Pancreas (tissue), 10 donors: ENCODE measurements around the gene RUNDC3A. TPM values are rescaled to one million over a fixed set of nuclear protein-coding genes. Genes with fewer than 3 reads are reported as not detected.

Experiments used
- ATAC-seq, 4 donors: fragments of 200-7000 bp; cut with Tn5 transposase; one replicate each; pipeline versions ENCODE4 v1.8.0 to v1.9.1; 2020; ENCODE audit warnings: mild to moderate bottlenecking in 4 of 4, moderate library complexity in 4 of 4
- DNase-seq, 6 donors: peaks; one replicate each; pipeline ENCODE4 v3.0.0-alpha.2; 2020
- FAIRE-seq: peaks from 2 replicates; lab custom pipeline; 2012; peaks lifted over from hg19 to GRCh38; lab: Jason Lieb, UNC
- H3K27ac ChIP-seq, 4 donors: fragments of 200-600 bp; sonication (generic); 1 replicate in 3 of 4; 2 replicates in 1 of 4; pipeline versions ENCODE4 v1.5.0 to v1.8.0; 2020
- H3K27me3 ChIP-seq, 4 donors: fragments of 200-600 bp; one replicate each; pipeline ENCODE4 v1.8.0; 2021
- H3K36me3 ChIP-seq, 3 donors: fragments of 200-600 bp; sonication (generic) in 1 of 3; one replicate each; pipeline versions ENCODE4 v1.5.0 to v1.8.0; 2020 to 2021
- H3K4me1 ChIP-seq, 3 donors: fragments of 200-600 bp; one replicate each; pipeline ENCODE4 v1.8.0; 2021
- H3K4me3 ChIP-seq, 4 donors: fragments of 200-600 bp; sonication (generic) in 2 of 4; one replicate each; pipeline versions ENCODE4 v1.5.0 to v1.8.0; 2020 to 2021
- H3K9me3 ChIP-seq, 4 donors: fragments of 200-600 bp; one replicate each; pipeline ENCODE4 v1.8.0; 2021
- WGBS, 2 donors: extraction: QIAGEN DNeasy Blood & Tissue Kit; methylation state at CpG; one replicate each; pipeline ENCODE4 v1.1.7; 2013; 5-methylcytosine and 5-hydroxymethylcytosine counted together
- intact Hi-C, 3 donors: fragments of 100-400 bp; cut with DNase I; formaldehyde crosslinking; loops; one replicate each; pipeline versions ENCODE4 v1.11.1 to v1.14.2; 2022
- polyA plus RNA-seq, 2 donors: library from polyadenylated mRNA; stranded (reverse); fragments of 200-250 nt; gene quantifications; one replicate each; pipeline ENCODE4 v1.2.3, GENCODE V29; 2013
- total RNA-seq, 6 donors: library from RNA; stranded (reverse); fragmentation: NEBNext Ultra II Directional in 4 of 6; extraction: Animal tissue kit (Norgen Biotek cat#: 25700) in 4 of 6; gene quantifications; one replicate each; pipeline versions ENCODE4 v1.2.1 to v1.2.4, GENCODE V29; 2021 to 2023
- TF ChIP-seq, protein P1 (sequence below), 4 donors: fragments of 200-600 bp; sonication (generic) in 3 of 4; IDR thresholded peaks; one replicate each; pipeline versions ENCODE4 v1.5.0 to v1.8.0; 2021; ENCODE audit warnings: antibody characterized with exemption in 4 of 4
- donor health status: healthy with polysubstance abuse.
- donor health status: DM: no; HTN: no; CAD: no; lungs with moderate emphysema.
- donor health status: DM: no; HTN: no; CAD: no.
- donor health status: control.
- donor health status: control.
- donor health status: Bipolar disorder and iron deficiency.
- donor health status: DM: yes; HTN: yes; CAD: no.
- donor health status: DM: no; HTN: no; CAD: no.
- donor health status: DM: no; HTN: no; CAD: no.
- donor health status: DM: yes; HTN: yes; CAD: no.

The RUNDC3A gene
- total and polyA plus RNA-seq, 8 donors: 0.56 to 59.4 (median 4.1) TPM

DNA sequence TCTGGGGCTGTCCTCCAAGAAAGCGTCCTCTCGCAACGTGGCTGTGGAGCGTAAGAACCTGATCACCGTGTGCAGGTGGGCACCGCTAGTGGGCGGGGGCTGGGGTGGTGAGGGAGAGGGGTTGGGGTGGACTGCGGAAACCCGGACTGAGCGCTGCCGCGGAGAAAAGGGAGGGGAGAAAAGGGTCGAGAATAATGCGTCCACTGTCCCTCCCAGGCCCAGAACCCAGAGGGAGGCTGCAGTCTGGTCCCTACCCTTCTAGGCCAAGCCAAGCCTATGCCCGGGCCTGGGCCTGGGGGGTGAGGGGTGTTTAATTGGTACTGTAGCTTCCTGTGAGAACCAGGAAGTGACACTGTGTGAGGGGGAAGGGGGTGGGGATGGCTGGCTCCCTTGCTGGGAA, 464 bp downstream of the RUNDC3A start:
- H3K9me3 ChIP-seq: no peaks in the 10 kb centered on the region
- intact Hi-C loops: no loop called here
- H3K27ac ChIP-seq: no peak overlapping the region
- peak overlapping the region in 2 of 4 donors; percentile 52 to 53 for H3K4me3 ChIP-seq
- peaks cover 6 to 8% (median 6%) of the 10 kb centered on the region in 3 donors for H3K4me1 ChIP-seq
- TF ChIP-seq, protein P1, sequence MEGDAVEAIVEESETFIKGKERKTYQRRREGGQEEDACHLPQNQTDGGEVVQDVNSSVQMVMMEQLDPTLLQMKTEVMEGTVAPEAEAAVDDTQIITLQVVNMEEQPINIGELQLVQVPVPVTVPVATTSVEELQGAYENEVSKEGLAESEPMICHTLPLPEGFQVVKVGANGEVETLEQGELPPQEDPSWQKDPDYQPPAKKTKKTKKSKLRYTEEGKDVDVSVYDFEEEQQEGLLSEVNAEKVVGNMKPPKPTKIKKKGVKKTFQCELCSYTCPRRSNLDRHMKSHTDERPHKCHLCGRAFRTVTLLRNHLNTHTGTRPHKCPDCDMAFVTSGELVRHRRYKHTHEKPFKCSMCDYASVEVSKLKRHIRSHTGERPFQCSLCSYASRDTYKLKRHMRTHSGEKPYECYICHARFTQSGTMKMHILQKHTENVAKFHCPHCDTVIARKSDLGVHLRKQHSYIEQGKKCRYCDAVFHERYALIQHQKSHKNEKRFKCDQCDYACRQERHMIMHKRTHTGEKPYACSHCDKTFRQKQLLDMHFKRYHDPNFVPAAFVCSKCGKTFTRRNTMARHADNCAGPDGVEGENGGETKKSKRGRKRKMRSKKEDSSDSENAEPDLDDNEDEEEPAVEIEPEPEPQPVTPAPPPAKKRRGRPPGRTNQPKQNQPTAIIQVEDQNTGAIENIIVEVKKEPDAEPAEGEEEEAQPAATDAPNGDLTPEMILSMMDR (IDR thresholded peaks at IDR 0.05): no peak
- FAIRE-seq (no peak), ATAC-seq (peak in 2 of 4 donors; percentile 24 to 53), DNase-seq (peak in 1 of 6 donors; percentile 46)
- 18 to 26% methylated on average over 15 of the region's 15 CpGs for WGBS, 2 donors
- H3K36me3 ChIP-seq: no peaks in the 10 kb centered on the region
- no peaks in the 10 kb centered on the region for H3K27me3 ChIP-seq

GRCh38 chr17:44309472-44309871, 1.1 kb downstream of the RUNDC3A start:
- no peak for FAIRE-seq
- intact Hi-C loops: no loop called here
- whole genome bisulfite sequencing, 2 donors: 74 to 92% methylated on average over 5 of the region's 5 CpGs

GRCh38 chr17:44310188-44310587, 1.8 kb downstream of the RUNDC3A start:
- DNase-seq: no peak
- WGBS, 2 donors: 92 to 100% methylated on average over 2 of the region's 2 CpGs
- ATAC-seq: no peak
- Histone ChIP-seq H3K27ac (no peak overlapping the region), H3K4me3 (no peak overlapping the region), H3K27me3 (no peaks in the 10 kb centered on the region), H3K4me1 (peaks cover 6 to 8% (median 6%) of the 10 kb centered on the region in 3 donors), H3K36me3 (no peaks in the 10 kb centered on the region), H3K9me3 (no peaks in the 10 kb centered on the region)
- intact Hi-C loops: no loop called here
- FAIRE-seq: no peak
- TF ChIP-seq, protein P1 (IDR thresholded peaks at IDR 0.05): no peak

More at GRCh38 chr17:44309472-44309871, 1.1 kb downstream of the RUNDC3A start:
- H3K27ac ChIP-seq: no peak overlapping the region
- TF ChIP-seq, protein P1 (IDR thresholded peaks at IDR 0.05): no peak
- H3K27me3 ChIP-seq: no peaks in the 10 kb centered on the region
- H3K9me3 ChIP-seq: no peaks in the 10 kb centered on the region
- ATAC-seq: no peak
- DNase-seq: no peak
- peak overlapping the region in 1 of 4 donors; percentile 52 for H3K4me3 ChIP-seq
- H3K36me3 ChIP-seq: no peaks in the 10 kb centered on the region
- H3K4me1 ChIP-seq: peaks cover 6 to 8% (median 6%) of the 10 kb centered on the region in 3 donors

DNA sequence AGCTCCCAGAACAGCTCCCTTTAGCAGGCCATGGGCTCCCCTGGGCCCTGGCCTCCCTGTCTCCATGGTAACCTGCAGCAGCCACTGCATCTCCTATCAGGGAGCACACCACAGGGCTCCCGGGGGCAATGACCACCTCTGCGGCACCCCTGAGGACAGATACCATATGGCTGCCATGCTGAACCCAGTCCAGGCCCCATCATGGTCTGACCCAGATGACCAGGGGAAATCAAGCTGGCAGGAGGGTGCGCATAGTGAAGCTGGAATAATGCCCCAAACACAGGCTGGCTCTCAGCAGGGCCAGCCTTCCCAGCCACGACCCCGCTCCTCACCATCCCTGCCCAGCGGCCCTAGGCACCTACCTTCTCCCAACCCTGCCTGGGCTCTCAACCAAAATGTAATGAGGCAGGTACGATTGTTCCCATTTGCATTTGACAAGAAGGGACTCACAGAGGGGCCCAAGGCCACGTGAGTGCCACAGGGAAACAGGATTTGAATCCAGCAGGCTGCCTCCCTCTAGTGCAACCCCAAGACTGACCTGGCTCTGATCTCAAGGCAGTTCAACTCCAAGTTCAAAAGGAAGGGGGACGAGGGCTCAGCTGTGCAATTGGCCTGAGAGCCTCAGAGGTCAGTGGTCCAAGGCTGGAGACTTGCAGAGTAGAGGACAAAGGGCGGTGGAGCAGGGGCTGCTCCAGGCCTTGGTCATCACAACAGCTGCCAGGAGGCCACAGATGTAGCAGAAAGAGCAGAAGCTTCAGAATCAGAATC, 2.4 kb downstream of the RUNDC3A start:
- intact Hi-C loops: no loop called here
- H3K36me3 ChIP-seq: no peaks in the 10 kb centered on the region
- DNase-seq (no peak), FAIRE-seq (no peak), ATAC-seq (no peak)
- no peak overlapping the region for H3K27ac ChIP-seq
- H3K4me3 ChIP-seq: no peak overlapping the region
- H3K27me3 ChIP-seq: no peaks in the 10 kb centered on the region
- TF ChIP-seq, protein P1 (IDR thresholded peaks at IDR 0.05): no peak
- H3K4me1 ChIP-seq: peaks cover 6 to 8% (median 6%) of the 10 kb centered on the region in 3 donors
- 73 to 78% methylated on average over 10 of the region's 10 CpGs for WGBS, 2 donors
- H3K9me3 ChIP-seq: no peaks in the 10 kb centered on the region
